Activated naive CD8-positive, alpha-beta T cell treated with anti-CD3 and anti-CD28 coated beads, Interleukin-2, amount 10 ng/mL, durations not matched to agents 7 days and 5 days (primary cell): ENCODE data around the gene LY6G5B. TPM values are rescaled to one million over a fixed set of nuclear protein-coding genes. Genes with fewer than 3 reads are reported as not detected.

Source experiments
- ATAC-seq: fragments of 150-1000 bp; cut with Tn5 transposase; one replicate; pipeline ENCODE4 v1.10.0; 2021; ENCODE audit warnings: low read depth, moderate library complexity
- POLR2A ChIA-PET: fragments of 350-600 bp; sonication (Branson Sonifier 250); formaldehyde crosslinking; loops from one replicate; lab custom pipeline; 2021; ENCODE audit warnings: antibody characterized with exemption; lab: Charles Lee
- DNase-seq: peaks from one replicate; pipeline ENCODE4 v3.0.0; 2021
- H3K27ac Mint-ChIP-seq: one replicate; pipeline ENCODE4 v1.8.0; 2022; ENCODE audit warnings: mild to moderate bottlenecking, mixed read lengths
- H3K27me3 Mint-ChIP-seq: one replicate; pipeline ENCODE4 v1.8.0; 2022; ENCODE audit warnings: mild to moderate bottlenecking, moderate library complexity, mixed read lengths
- H3K36me3 Mint-ChIP-seq: one replicate; pipeline ENCODE4 v1.8.0; 2021; ENCODE audit warnings: mild to moderate bottlenecking, mixed read lengths
- H3K4me1 Mint-ChIP-seq: one replicate; pipeline ENCODE4 v1.8.0; 2021; ENCODE audit warnings: mixed read lengths
- H3K4me3 Mint-ChIP-seq: one replicate; pipeline ENCODE4 v1.8.0; 2022; ENCODE audit warnings: mild to moderate bottlenecking, moderate library complexity, mixed read lengths
- H3K9me3 Mint-ChIP-seq: one replicate; pipeline ENCODE4 v1.8.0; 2021; ENCODE audit warnings: mixed read lengths
- total RNA-seq, 2 experiments: library from RNA; stranded (reverse); gene quantifications; one replicate each; pipeline ENCODE4 v1.2.3, GENCODE V29; 2021

LY6G5B gene
- total RNA-seq, 2 experiments from 2014 or later, result 33.8 to 36.4 TPM

- ATAC-seq, result no peak
- peaks cover 42% of the 10 kb centered on the region for H3K36me3 Mint-ChIP-seq
- H3K9me3 Mint-ChIP-seq, result no peaks in the 10 kb centered on the region
- H3K27ac Mint-ChIP-seq, result peak overlapping the region; percentile 42
- no peak overlapping the region for H3K4me3 Mint-ChIP-seq
- H3K4me1 Mint-ChIP-seq, result peaks cover 2% of the 10 kb centered on the region
- H3K27me3 Mint-ChIP-seq, result no peaks in the 10 kb centered on the region
- POLR2A ChIA-PET, result no interaction called here
- no peak for DNase-seq
Measured at GRCh38 chr6:31632279-31632946, 37.4 kb upstream of the LY6G5B start.

- Mint-ChIP-seq H3K4me3 (no peak overlapping the region), H3K27me3 (no peaks in the 10 kb centered on the region), H3K9me3 (no peaks in the 10 kb centered on the region), H3K27ac (no peak overlapping the region), H3K4me1 (peaks cover 1% of the 10 kb centered on the region), H3K36me3 (peaks cover 35% of the 10 kb centered on the region)
- POLR2A ChIA-PET, result interaction anchor here (1.0 kb wide), 1 partner anchor 13 kb away, joined by 7 read pairs; the partner anchor contains the start of gene PRRC2A
- DNase-seq (no peak), ATAC-seq (no peak)
Measured at GRCh38 chr6:31633447-31633846, 36.3 kb upstream of the LY6G5B start.

GRCh38 chr6:31634131-31634530 is 35.6 kb upstream of the LY6G5B start:
- POLR2A ChIA-PET, result interaction anchor here (1.0 kb wide), 1 partner anchor 13 kb away, joined by 7 read pairs; the partner anchor contains the start of gene PRRC2A
- Mint-ChIP-seq H3K4me3 (no peak overlapping the region), H3K36me3 (peaks cover 35% of the 10 kb centered on the region), H3K9me3 (no peaks in the 10 kb centered on the region), H3K27me3 (no peaks in the 10 kb centered on the region), H3K4me1 (peaks cover 1% of the 10 kb centered on the region), H3K27ac (no peak overlapping the region)
- ATAC-seq, result no peak
- DNase-seq, result no peak

- DNase-seq, result no peak
- H3K9me3 Mint-ChIP-seq, result no peaks in the 10 kb centered on the region
- H3K27ac Mint-ChIP-seq, result no peak overlapping the region
- H3K27me3 Mint-ChIP-seq, result no peaks in the 10 kb centered on the region
- peaks cover 6% of the 10 kb centered on the region for H3K4me1 Mint-ChIP-seq
- peaks cover 30% of the 10 kb centered on the region for H3K36me3 Mint-ChIP-seq
- POLR2A ChIA-PET, result interaction anchor here (1.0 kb wide), 1 partner anchor 8 kb away, joined by 3 read pairs; no protein-coding TSS in a partner anchor
- ATAC-seq, result no peak
- H3K4me3 Mint-ChIP-seq, result no peak overlapping the region
Measured at GRCh38 chr6:31634969-31635575, 34.7 kb upstream of the LY6G5B start.

GRCh38 chr6:31636698-31637596 is 32.8 kb upstream of the LY6G5B start:
- no peaks in the 10 kb centered on the region for H3K27me3 Mint-ChIP-seq
- H3K4me1 Mint-ChIP-seq, result peaks cover 9% of the 10 kb centered on the region
- ATAC-seq (no peak), DNase-seq (no peak)
- H3K4me3 Mint-ChIP-seq, result no peak overlapping the region
- no peaks in the 10 kb centered on the region for H3K9me3 Mint-ChIP-seq
- H3K27ac Mint-ChIP-seq, result peak overlapping the region; percentile 51
- POLR2A ChIA-PET, result interaction anchor here (0.6 to 1.6 kb wide), 3 partner anchors 10 to 18 kb away, joined by 3 to 6 read pairs (median 4); partner anchors contain the start of gene PRRC2A
- H3K36me3 Mint-ChIP-seq, result peaks cover 20% of the 10 kb centered on the region

- no peak overlapping the region for H3K27ac Mint-ChIP-seq
- no peaks in the 10 kb centered on the region for H3K9me3 Mint-ChIP-seq
- H3K27me3 Mint-ChIP-seq, result no peaks in the 10 kb centered on the region
- ATAC-seq, result no peak
- POLR2A ChIA-PET, result interaction anchor here (0.5 to 2.4 kb wide), 5 partner anchors 11 to 42 kb away, joined by 3 to 10 read pairs (median 3); partner anchors contain the start of gene BAG6
- peaks cover 8% of the 10 kb centered on the region for H3K4me1 Mint-ChIP-seq
- no peak for DNase-seq
- peaks cover 18% of the 10 kb centered on the region for H3K36me3 Mint-ChIP-seq
- H3K4me3 Mint-ChIP-seq, result no peak overlapping the region
Measured at GRCh38 chr6:31639043-31639442, 30.7 kb upstream of the LY6G5B start.

GRCh38 chr6:31639449-31639861 is 30.3 kb upstream of the LY6G5B start:
- Mint-ChIP-seq H3K4me3 (no peak overlapping the region), H3K9me3 (no peaks in the 10 kb centered on the region)
- POLR2A ChIA-PET, result interaction anchor here (0.7 to 2.4 kb wide), 5 partner anchors 11 to 21 kb away, joined by 3 to 10 read pairs (median 3); partner anchors contain the start of genes BAG6 and C6orf47

GRCh38 chr6:31640612-31641011 is 29.2 kb upstream of the LY6G5B start:
- H3K36me3 Mint-ChIP-seq, result peaks cover 17% of the 10 kb centered on the region
- peaks cover 12% of the 10 kb centered on the region for H3K4me1 Mint-ChIP-seq
- no peak for DNase-seq
- no peak overlapping the region for H3K4me3 Mint-ChIP-seq
- POLR2A ChIA-PET, result interaction anchor here (1.3 to 2.4 kb wide), 2 partner anchors 12 to 13 kb away, joined by 5 to 10 read pairs; partner anchors contain the start of gene BAG6
- no peaks in the 10 kb centered on the region for H3K27me3 Mint-ChIP-seq
- H3K9me3 Mint-ChIP-seq, result no peaks in the 10 kb centered on the region
- no peak overlapping the region for H3K27ac Mint-ChIP-seq
- ATAC-seq, result no peak

More at GRCh38 chr6:31639449-31639861, 30.3 kb upstream of the LY6G5B start:
- peaks cover 8% of the 10 kb centered on the region for H3K4me1 Mint-ChIP-seq
- no peaks in the 10 kb centered on the region for H3K27me3 Mint-ChIP-seq
- DNase-seq (no peak), ATAC-seq (no peak)
- no peak overlapping the region for H3K27ac Mint-ChIP-seq
- peaks cover 17% of the 10 kb centered on the region for H3K36me3 Mint-ChIP-seq

- Mint-ChIP-seq H3K4me3 (no peak overlapping the region), H3K9me3 (no peaks in the 10 kb centered on the region), H3K36me3 (peaks cover 18% of the 10 kb centered on the region), H3K4me1 (peaks cover 13% of the 10 kb centered on the region), H3K27ac (peak overlapping the region; percentile 8), H3K27me3 (no peaks in the 10 kb centered on the region)
- DNase-seq (no peak), ATAC-seq (no peak)
- POLR2A ChIA-PET, result no interaction called here
Measured at GRCh38 chr6:31641370-31641769, 28.4 kb upstream of the LY6G5B start.

GRCh38 chr6:31642798-31643570 is 26.8 kb upstream of the LY6G5B start:
- Mint-ChIP-seq H3K27ac (peak overlapping the region; percentile 21), H3K9me3 (no peaks in the 10 kb centered on the region), H3K4me3 (no peak overlapping the region), H3K36me3 (peaks cover 17% of the 10 kb centered on the region), H3K4me1 (peaks cover 13% of the 10 kb centered on the region), H3K27me3 (no peaks in the 10 kb centered on the region)
- ATAC-seq (no peak), DNase-seq (no peak)
- POLR2A ChIA-PET, result interaction anchor here (1.3 kb wide), 1 partner anchor 9 kb away, joined by 7 read pairs; no protein-coding TSS in a partner anchor

GRCh38 chr6:31643818-31644454 is 25.8 kb upstream of the LY6G5B start:
- no peak for ATAC-seq
- no peaks in the 10 kb centered on the region for H3K9me3 Mint-ChIP-seq
- no peak for DNase-seq
- H3K36me3 Mint-ChIP-seq, result peaks cover 18% of the 10 kb centered on the region
- H3K4me1 Mint-ChIP-seq, result peaks cover 16% of the 10 kb centered on the region
- H3K27ac Mint-ChIP-seq, result no peak overlapping the region
- H3K4me3 Mint-ChIP-seq, result no peak overlapping the region
- no peaks in the 10 kb centered on the region for H3K27me3 Mint-ChIP-seq
- POLR2A ChIA-PET, result interaction anchor here (0.7 to 0.8 kb wide), 2 partner anchors 21 to 177 kb away, joined by 3 read pairs; no protein-coding TSS in a partner anchor

- ATAC-seq (no peak), DNase-seq (no peak)
- Mint-ChIP-seq H3K4me3 (no peak overlapping the region), H3K4me1 (peaks cover 17% of the 10 kb centered on the region), H3K9me3 (no peaks in the 10 kb centered on the region), H3K27ac (peak overlapping the region; percentile 47), H3K36me3 (peaks cover 23% of the 10 kb centered on the region), H3K27me3 (no peaks in the 10 kb centered on the region)
- POLR2A ChIA-PET, result no interaction called here
Measured at GRCh38 chr6:31645325-31645724, 24.5 kb upstream of the LY6G5B start.
